A549 (cell line): Measurements from ENCODE around the gene NOTCH4. TPM values are rescaled to one million over a fixed set of nuclear protein-coding genes. Genes with fewer than 3 reads are reported as not detected.

ENCODE experiments used
- ATAC-seq, 2 experiments: fragments of 200-7000 bp in 1 of 2; fragments of >200 bp in 1 of 2; cut with Nextera tagmentation in 1 of 2; cut with Tn5 transposase in 1 of 2; 3 replicates each; pipeline versions ENCODE4 v1.8.0 to v1.9.1; 2018 to 2020; ENCODE audit warnings: mild to moderate bottlenecking in 1 of 2, moderate library complexity in 1 of 2
- CTCF ChIA-PET: fragments of 300-600 bp; sonication (Branson Sonifier 250); formaldehyde crosslinking; extraction: SDS; loops from one replicate; lab custom pipeline; 2021; ENCODE audit warnings: antibody characterized with exemption, inconsistent platforms; lab: Yijun Ruan, JAX
- POLR2A ChIA-PET: fragments of 350-600 bp; formaldehyde crosslinking; extraction: SDS; loops from one replicate; lab custom pipeline; 2021; ENCODE audit warnings: antibody characterized with exemption, inconsistent platforms; lab: Yijun Ruan, JAX
- DNase-seq, 2 experiments: peaks; one replicate each; pipeline versions ENCODE4 v3.0.0 to v3.0.0-alpha.2; 2011 to 2016; ENCODE audit warnings: low read depth in 1 of 2, low spot score in 1 of 2
- FAIRE-seq: peaks from 2 replicates; lab custom pipeline; 2011; peaks lifted over from hg19 to GRCh38; lab: Jason Lieb, UNC
- H3K27ac ChIP-seq, 2 experiments: fragments of >200 bp; sonication (Bioruptor Twin); formaldehyde crosslinking; 3 replicates each; pipeline ENCODE4 v1.5.1; 2016 to 2017
- H3K4me1 ChIP-seq: fragments of >200 bp; sonication (Bioruptor Twin); formaldehyde crosslinking; 3 replicates; pipeline ENCODE4 v1.6.1; 2016
- H3K4me2 ChIP-seq: fragments of >200 bp; sonication (Bioruptor Twin); formaldehyde crosslinking; 3 replicates; pipeline ENCODE4 v1.6.1; 2016
- H3K4me3 ChIP-seq: fragments of >200 bp; sonication (Bioruptor Twin); formaldehyde crosslinking; 3 replicates; pipeline ENCODE4 v1.5.1; 2016
- H3K9me3 ChIP-seq: fragments of >200 bp; sonication (Bioruptor Twin); formaldehyde crosslinking; 3 replicates; pipeline ENCODE4 v1.6.1; 2016
- CTCF ChIP-seq: fragments of >200 bp; sonication (Bioruptor Twin); formaldehyde crosslinking; IDR thresholded peaks from 3 replicates; pipeline ENCODE4 v1.5.1; 2016
- ELK1 ChIP-seq: fragments of 150-350 bp; IDR thresholded peaks from 2 replicates; pipeline ENCODE4 v1.6.1; 2014; ENCODE audit warnings: low read depth, mild to moderate bottlenecking, low read length
- FOSB ChIP-seq: fragments of 250-450 bp; sonication (Bioruptor Pico); IDR thresholded peaks from 2 replicates; pipeline ENCODE4 v1.5.0; 2020; ENCODE audit warnings: mild to moderate bottlenecking, moderate library complexity
- FOXS1 ChIP-seq: fragments of 250-450 bp; sonication (Bioruptor Pico); IDR thresholded peaks from 2 replicates; pipeline ENCODE4 v1.5.0; 2020; ENCODE audit warnings: mild to moderate bottlenecking, moderate library complexity
- MAFK ChIP-seq: fragments of 450-650 bp; IDR thresholded peaks from 2 replicates; pipeline ENCODE4 v1.6.1; 2014; ENCODE audit not compliant: partially characterized antibody
- NPAS2 ChIP-seq: fragments of 250-450 bp; sonication (Bioruptor Pico); IDR thresholded peaks from 2 replicates; pipeline ENCODE4 v1.8.0; 2022; ENCODE audit warnings: mild to moderate bottlenecking, moderate library complexity, borderline replicate concordance
- POLR2AphosphoS2 ChIP-seq: conservative IDR thresholded peaks from 2 replicates; pipeline ENCODE4 v1.6.1; 2012; ENCODE audit warnings: low read length, improper control_type of control experiment, inconsistent platforms
- RFX5 ChIP-seq: fragments of 450-650 bp; IDR thresholded peaks from 2 replicates; pipeline ENCODE4 v1.7.1; 2014; ENCODE audit warnings: antibody characterized with exemption, mild to moderate bottlenecking, moderate library complexity
- RNF2 ChIP-seq: fragments of 200-600 bp; sonication (generic); IDR thresholded peaks from 2 replicates; pipeline ENCODE4 v1.6.1; 2016; ENCODE audit warnings: low read depth, mild to moderate bottlenecking, antibody characterized with exemption, moderate library complexity, borderline replicate concordance
- TFCP2L1 ChIP-seq: fragments of 250-450 bp; sonication (Bioruptor Pico); IDR thresholded peaks from 2 replicates; pipeline ENCODE4 v1.5.0; 2021; ENCODE audit warnings: mild to moderate bottlenecking
- USF2 ChIP-seq: fragments of 450-650 bp; IDR thresholded peaks from 2 replicates; pipeline ENCODE4 v1.6.1; 2014; ENCODE audit warnings: antibody characterized with exemption
- ZC3H11A ChIP-seq: fragments of 450-650 bp; IDR thresholded peaks from 2 replicates; pipeline ENCODE4 v1.6.1; 2014; ENCODE audit warnings: antibody characterized with exemption, mild to moderate bottlenecking
- ZFP36 ChIP-seq: fragments of 450-650 bp; IDR thresholded peaks from 2 replicates; pipeline ENCODE4 v1.6.1; 2014; ENCODE audit warnings: borderline replicate concordance; ENCODE audit not compliant: partially characterized antibody
- WGBS: methylation state at CpG from one replicate; pipeline ENCODE4 v1.1.6; 2017; ENCODE audit errors: missing lambda C conversion rate; 5-methylcytosine and 5-hydroxymethylcytosine counted together
- polyA plus RNA-seq, 4 experiments: library from polyadenylated mRNA; depleted of rRNA in 3 of 4; stranded (reverse); fragments of >200 nt; fragmentation: RNase III in 1 of 4; extraction: RNeasy Plus Mini Kit Qiagen cat#74134 plus additional on column Dnase treatment in 1 of 4; gene quantifications; 2 replicates in 3 of 4; 3 replicates in 1 of 4; pipeline ENCODE4 v1.2.3, GENCODE V29; 2011 to 2017
- TF ChIP-seq, protein P1 (sequence below): fragments of >200 bp; sonication (Bioruptor Twin); formaldehyde crosslinking; IDR thresholded peaks from 3 replicates; pipeline ENCODE4 v1.6.1; 2016
- TF ChIP-seq, protein P2 (sequence below): fragments of 200-600 bp; sonication (generic); IDR thresholded peaks from 2 replicates; pipeline ENCODE4 v1.6.1; 2016; ENCODE audit warnings: antibody characterized with exemption, mild to moderate bottlenecking, moderate library complexity

Gene NOTCH4
- polyA plus RNA-seq, 2 of the 4 experiments (the other 2 are of a cell fraction) = 0.32 to 0.70 TPM

DNA sequence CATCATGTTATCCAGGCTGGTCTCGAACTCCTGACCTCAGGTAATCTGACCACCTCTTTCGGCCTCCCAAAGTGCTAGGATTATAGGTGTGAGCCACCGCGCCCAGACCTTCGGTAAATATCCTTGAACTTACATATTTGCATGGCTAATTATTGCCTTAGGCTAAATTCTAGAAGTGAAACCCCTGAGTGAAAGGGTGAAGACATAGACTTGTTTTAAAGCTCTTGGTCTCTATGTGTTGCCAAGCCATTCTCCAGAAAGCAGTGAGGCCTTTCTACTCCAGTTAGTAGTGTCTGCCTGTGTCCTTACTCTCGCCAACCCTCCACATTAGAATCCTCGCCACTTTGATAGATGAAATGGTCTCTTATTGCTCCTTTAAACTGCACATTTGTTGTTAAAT is 2.6 kb upstream of the NOTCH4 start (continued):
- TF ChIP-seq, protein P1, sequence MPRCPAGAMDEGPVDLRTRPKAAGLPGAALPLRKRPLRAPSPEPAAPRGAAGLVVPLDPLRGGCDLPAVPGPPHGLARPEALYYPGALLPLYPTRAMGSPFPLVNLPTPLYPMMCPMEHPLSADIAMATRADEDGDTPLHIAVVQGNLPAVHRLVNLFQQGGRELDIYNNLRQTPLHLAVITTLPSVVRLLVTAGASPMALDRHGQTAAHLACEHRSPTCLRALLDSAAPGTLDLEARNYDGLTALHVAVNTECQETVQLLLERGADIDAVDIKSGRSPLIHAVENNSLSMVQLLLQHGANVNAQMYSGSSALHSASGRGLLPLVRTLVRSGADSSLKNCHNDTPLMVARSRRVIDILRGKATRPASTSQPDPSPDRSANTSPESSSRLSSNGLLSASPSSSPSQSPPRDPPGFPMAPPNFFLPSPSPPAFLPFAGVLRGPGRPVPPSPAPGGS = no peak
- TF ChIP-seq POLR2AphosphoS2 (no peak), NPAS2 (CRISPR knock-in tag) (no peak), ELK1 (no peak), RFX5 (no peak), ZFP36 (no peak), TFCP2L1 (CRISPR knock-in tag) (no peak)
- TF ChIP-seq, all 56 proteins: peak for 0

- no peak for ATAC-seq
- H3K4me3 ChIP-seq = no peak overlapping the region
- no peak overlapping the region for H3K4me2 ChIP-seq
- no peaks in the 10 kb centered on the region for H3K4me1 ChIP-seq
- no peak for DNase-seq
- no peak overlapping the region for H3K27ac ChIP-seq
- WGBS = 49% methylated on average over 2 of the region's 2 CpGs
- no peak for FAIRE-seq
- ChIA-PET CTCF (no interaction called here), POLR2A (no interaction called here)
- no peak for TF ChIP-seq RNF2
- TF ChIP-seq FOSB = no peak
- TF ChIP-seq MAFK = no peak
- TF ChIP-seq NPAS2 (CRISPR knock-in tag) = no peak
- TF ChIP-seq CTCF = no peak
- no peak for TF ChIP-seq USF2
- TF ChIP-seq ZC3H11A = no peak
- TF ChIP-seq, protein P2, sequence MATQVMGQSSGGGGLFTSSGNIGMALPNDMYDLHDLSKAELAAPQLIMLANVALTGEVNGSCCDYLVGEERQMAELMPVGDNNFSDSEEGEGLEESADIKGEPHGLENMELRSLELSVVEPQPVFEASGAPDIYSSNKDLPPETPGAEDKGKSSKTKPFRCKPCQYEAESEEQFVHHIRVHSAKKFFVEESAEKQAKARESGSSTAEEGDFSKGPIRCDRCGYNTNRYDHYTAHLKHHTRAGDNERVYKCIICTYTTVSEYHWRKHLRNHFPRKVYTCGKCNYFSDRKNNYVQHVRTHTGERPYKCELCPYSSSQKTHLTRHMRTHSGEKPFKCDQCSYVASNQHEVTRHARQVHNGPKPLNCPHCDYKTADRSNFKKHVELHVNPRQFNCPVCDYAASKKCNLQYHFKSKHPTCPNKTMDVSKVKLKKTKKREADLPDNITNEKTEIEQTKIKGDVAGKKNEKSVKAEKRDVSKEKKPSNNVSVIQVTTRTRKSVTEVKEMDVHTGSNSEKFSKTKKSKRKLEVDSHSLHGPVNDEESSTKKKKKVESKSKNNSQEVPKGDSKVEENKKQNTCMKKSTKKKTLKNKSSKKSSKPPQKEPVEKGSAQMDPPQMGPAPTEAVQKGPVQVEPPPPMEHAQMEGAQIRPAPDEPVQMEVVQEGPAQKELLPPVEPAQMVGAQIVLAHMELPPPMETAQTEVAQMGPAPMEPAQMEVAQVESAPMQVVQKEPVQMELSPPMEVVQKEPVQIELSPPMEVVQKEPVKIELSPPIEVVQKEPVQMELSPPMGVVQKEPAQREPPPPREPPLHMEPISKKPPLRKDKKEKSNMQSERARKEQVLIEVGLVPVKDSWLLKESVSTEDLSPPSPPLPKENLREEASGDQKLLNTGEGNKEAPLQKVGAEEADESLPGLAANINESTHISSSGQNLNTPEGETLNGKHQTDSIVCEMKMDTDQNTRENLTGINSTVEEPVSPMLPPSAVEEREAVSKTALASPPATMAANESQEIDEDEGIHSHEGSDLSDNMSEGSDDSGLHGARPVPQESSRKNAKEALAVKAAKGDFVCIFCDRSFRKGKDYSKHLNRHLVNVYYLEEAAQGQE = no peak
- no peak for TF ChIP-seq FOXS1 (CRISPR knock-in tag)
- H3K9me3 ChIP-seq = no peaks in the 10 kb centered on the region
Measured at GRCh38 chr6:32224696-32225095, 829 bp upstream of the NOTCH4 start.
